Activated CD8-positive, alpha-beta memory T cell treated with anti-CD3 and anti-CD28 coated beads, Interleukin-2, amount 10 ng/mL, durations not matched to agents 7 days and 5 days (primary cell): Measurements from ENCODE around the gene F13A1. TPM values are rescaled to one million over a fixed set of nuclear protein-coding genes. Genes with fewer than 3 reads are reported as not detected.

Source experiments
- ATAC-seq: fragments of 150-1000 bp; cut with Tn5 transposase; one replicate; pipeline ENCODE4 v1.10.0; 2021; ENCODE audit warnings: moderate library complexity
- CTCF ChIA-PET: fragments of 350-600 bp; sonication (Branson Sonifier 250); formaldehyde crosslinking; loops from one replicate; lab custom pipeline; 2021; ENCODE audit warnings: antibody characterized with exemption; lab: Charles Lee
- DNase-seq: peaks from one replicate; pipeline ENCODE4 v3.0.0-alpha.2; 2020
- H3K27ac Mint-ChIP-seq: one replicate; pipeline ENCODE4 v1.8.0; 2021; ENCODE audit warnings: mild to moderate bottlenecking, mixed read lengths
- H3K27me3 Mint-ChIP-seq: one replicate; pipeline ENCODE4 v1.8.0; 2021; ENCODE audit warnings: mixed read lengths
- H3K36me3 Mint-ChIP-seq: one replicate; pipeline ENCODE4 v1.8.0; 2021; ENCODE audit warnings: mild to moderate bottlenecking, mixed read lengths
- H3K4me1 Mint-ChIP-seq: one replicate; pipeline ENCODE4 v1.8.0; 2021; ENCODE audit warnings: mixed read lengths
- H3K4me3 Mint-ChIP-seq: one replicate; pipeline ENCODE4 v1.8.0; 2021; ENCODE audit warnings: mild to moderate bottlenecking, moderate library complexity, mixed read lengths
- H3K9me3 Mint-ChIP-seq: one replicate; pipeline ENCODE4 v1.8.0; 2022; ENCODE audit warnings: low read depth, mixed read lengths
- total RNA-seq, 2 experiments: library from RNA; stranded (reverse); gene quantifications; one replicate each; pipeline ENCODE4 v1.2.3, GENCODE V29; 2021

F13A1 gene
- total RNA-seq, 2 experiments from 2014 or later: not detected

DNA sequence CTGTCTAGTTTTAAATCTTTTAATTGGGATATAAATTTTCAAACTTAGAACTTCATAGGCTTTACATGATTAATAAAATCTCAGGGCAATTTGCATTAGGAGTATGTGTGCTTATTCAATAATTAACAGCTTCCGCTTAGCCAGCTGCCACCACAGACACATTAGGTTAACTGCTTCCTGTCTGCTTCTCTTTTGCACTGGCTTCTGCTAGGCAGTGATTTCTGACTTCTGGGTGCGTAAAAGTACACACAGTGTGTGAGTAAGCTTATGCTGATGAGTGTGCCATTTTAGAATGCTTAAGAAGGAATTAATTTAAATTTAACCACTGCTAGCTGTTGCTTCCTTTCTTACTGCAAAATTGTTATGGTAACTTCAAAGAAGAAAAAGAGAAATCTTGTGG is 73.9 kb downstream of the F13A1 start:
- no peak for DNase-seq
- Mint-ChIP-seq H3K4me3 (no peak overlapping the region), H3K27ac (no peak overlapping the region), H3K36me3 (no peaks in the 10 kb centered on the region), H3K9me3 (no peaks in the 10 kb centered on the region), H3K27me3 (peaks cover 16% of the 10 kb centered on the region), H3K4me1 (no peaks in the 10 kb centered on the region)
- no peak for ATAC-seq
- CTCF ChIA-PET: no interaction called here

- no peaks in the 10 kb centered on the region for H3K4me1 Mint-ChIP-seq
- H3K4me3 Mint-ChIP-seq: no peak overlapping the region
- no peaks in the 10 kb centered on the region for H3K36me3 Mint-ChIP-seq
- H3K27ac Mint-ChIP-seq: no peak overlapping the region
- no peak for DNase-seq
- CTCF ChIA-PET: no interaction called here
- H3K9me3 Mint-ChIP-seq: no peaks in the 10 kb centered on the region
- H3K27me3 Mint-ChIP-seq: peaks cover 11% of the 10 kb centered on the region
- no peak for ATAC-seq
These were observed 75.8 kb downstream of the F13A1 start for GRCh38 chr6:6244624-6245023.

DNA sequence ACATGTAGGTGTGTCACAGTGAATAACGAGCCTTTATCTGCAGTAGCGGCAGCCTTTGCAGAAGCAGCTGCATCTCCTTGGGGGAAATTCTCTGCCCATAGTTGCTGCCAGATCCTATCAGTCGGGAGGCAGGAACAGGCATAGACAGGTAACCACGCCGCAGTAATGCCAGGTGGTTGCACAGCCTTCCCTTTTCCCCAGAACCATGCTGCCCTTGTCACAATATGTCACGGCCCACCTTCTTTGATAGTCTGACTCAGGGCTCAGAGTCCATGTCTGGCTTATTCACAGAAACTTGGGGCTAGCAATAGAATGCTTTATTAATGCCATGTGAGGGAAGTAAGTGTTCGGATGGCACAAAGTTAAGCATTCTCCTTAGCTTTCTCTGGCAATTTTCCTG is 76.6 kb downstream of the F13A1 start:
- Mint-ChIP-seq H3K27me3 (peaks cover 10% of the 10 kb centered on the region), H3K27ac (no peak overlapping the region), H3K4me1 (no peaks in the 10 kb centered on the region), H3K36me3 (no peaks in the 10 kb centered on the region), H3K4me3 (no peak overlapping the region), H3K9me3 (no peaks in the 10 kb centered on the region)
- DNase-seq (no peak), ATAC-seq (no peak)
- CTCF ChIA-PET: no interaction called here

DNA sequence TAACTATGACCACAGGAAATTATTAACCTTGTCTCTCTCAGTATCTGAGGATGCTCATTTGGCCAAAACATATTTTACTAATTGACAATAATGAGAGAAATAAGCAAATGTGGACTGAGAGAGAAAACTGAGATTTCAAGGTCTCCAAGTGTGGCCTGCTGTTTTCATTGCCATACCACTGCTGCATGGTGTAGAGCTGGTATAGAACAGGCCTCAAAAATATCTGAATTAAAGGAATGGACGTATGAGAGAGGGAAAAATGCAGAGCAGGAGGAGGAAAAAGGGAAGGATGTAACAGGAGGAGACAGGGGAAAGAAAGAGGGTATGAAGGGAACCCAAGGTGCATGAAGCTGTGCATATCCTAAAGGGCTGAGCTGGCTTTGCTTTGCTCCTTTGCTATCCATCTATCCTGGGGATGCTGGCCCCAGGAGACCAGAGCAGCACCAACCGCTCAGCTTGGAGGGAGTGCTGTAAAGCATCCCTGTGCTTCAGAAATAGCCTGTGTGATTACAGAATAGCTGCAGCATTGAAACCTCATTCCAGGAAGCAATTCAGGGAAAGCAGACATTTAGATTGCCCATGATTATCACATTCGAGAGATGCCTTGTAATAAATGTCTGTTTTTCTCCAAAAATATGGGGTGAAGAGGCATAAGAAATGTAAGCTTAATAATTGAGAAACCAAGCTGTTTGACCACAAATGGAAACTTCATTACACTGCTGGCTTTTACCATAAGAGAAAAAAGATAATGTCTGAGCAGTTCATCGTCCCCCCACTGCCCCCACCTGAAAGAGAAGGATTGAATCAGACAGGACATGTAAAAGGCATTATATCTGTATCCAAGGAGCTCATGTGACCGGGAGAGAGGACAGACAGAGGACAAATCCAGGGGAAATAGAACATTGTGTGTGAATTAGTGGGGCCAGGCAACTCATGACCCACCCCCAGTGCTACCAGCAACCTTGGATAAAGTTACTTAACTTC is 80.6 kb downstream of the F13A1 start:
- Mint-ChIP-seq H3K9me3 (no peaks in the 10 kb centered on the region), H3K36me3 (no peaks in the 10 kb centered on the region), H3K4me3 (no peak overlapping the region), H3K4me1 (no peaks in the 10 kb centered on the region), H3K27ac (no peak overlapping the region), H3K27me3 (peaks cover 7% of the 10 kb centered on the region)
- CTCF ChIA-PET: no interaction called here
- ATAC-seq: no peak
- DNase-seq: no peak

- peaks cover 20% of the 10 kb centered on the region for H3K27me3 Mint-ChIP-seq
- no peak overlapping the region for H3K4me3 Mint-ChIP-seq
- no peaks in the 10 kb centered on the region for H3K36me3 Mint-ChIP-seq
- CTCF ChIA-PET: no interaction called here
- no peaks in the 10 kb centered on the region for H3K4me1 Mint-ChIP-seq
- ATAC-seq (no peak), DNase-seq (no peak)
- no peaks in the 10 kb centered on the region for H3K9me3 Mint-ChIP-seq
- H3K27ac Mint-ChIP-seq: no peak overlapping the region
These were observed 83.6 kb downstream of the F13A1 start for GRCh38 chr6:6236730-6237469.

- H3K27ac Mint-ChIP-seq: no peak overlapping the region
- ATAC-seq (no peak), DNase-seq (no peak)
- H3K9me3 Mint-ChIP-seq: no peaks in the 10 kb centered on the region
- no peak overlapping the region for H3K4me3 Mint-ChIP-seq
- H3K4me1 Mint-ChIP-seq: no peaks in the 10 kb centered on the region
- H3K36me3 Mint-ChIP-seq: no peaks in the 10 kb centered on the region
- H3K27me3 Mint-ChIP-seq: peaks cover 27% of the 10 kb centered on the region
- CTCF ChIA-PET: no interaction called here
These were observed 84.7 kb downstream of the F13A1 start for GRCh38 chr6:6235786-6236185.

GRCh38 chr6:6234963-6235362 is 85.5 kb downstream of the F13A1 start:
- ATAC-seq (no peak), DNase-seq (no peak)
- no peaks in the 10 kb centered on the region for H3K9me3 Mint-ChIP-seq
- no peaks in the 10 kb centered on the region for H3K4me1 Mint-ChIP-seq
- H3K27me3 Mint-ChIP-seq: peaks cover 30% of the 10 kb centered on the region
- no peak overlapping the region for H3K27ac Mint-ChIP-seq
- H3K4me3 Mint-ChIP-seq: no peak overlapping the region
- CTCF ChIA-PET: no interaction called here
- H3K36me3 Mint-ChIP-seq: no peaks in the 10 kb centered on the region

GRCh38 chr6:6230286-6230685 is 90.2 kb downstream of the F13A1 start:
- Mint-ChIP-seq H3K27ac (no peak overlapping the region), H3K9me3 (no peaks in the 10 kb centered on the region), H3K36me3 (no peaks in the 10 kb centered on the region), H3K4me1 (no peaks in the 10 kb centered on the region), H3K27me3 (peaks cover 30% of the 10 kb centered on the region), H3K4me3 (no peak overlapping the region)
- CTCF ChIA-PET: no interaction called here
- ATAC-seq (no peak), DNase-seq (no peak)

DNA sequence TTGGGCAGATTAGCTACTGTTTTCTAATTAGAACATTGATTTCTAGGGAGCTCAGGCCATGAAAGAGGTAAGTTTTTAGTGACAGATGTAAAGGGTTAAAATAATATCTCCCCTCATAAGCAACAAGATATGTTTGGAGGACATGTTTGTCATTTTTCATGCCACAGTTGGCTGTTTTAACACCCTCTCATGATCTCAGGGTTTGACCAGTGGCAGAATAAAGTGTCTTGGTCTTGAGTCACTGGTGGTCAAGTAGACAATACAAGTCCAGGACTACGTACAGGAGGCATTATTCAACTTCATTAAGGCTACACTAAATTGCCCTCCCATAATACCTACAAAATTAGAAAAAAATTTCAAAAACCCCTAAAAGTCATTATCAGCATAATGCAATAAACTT is 92.6 kb downstream of the F13A1 start:
- DNase-seq: no peak
- Mint-ChIP-seq H3K4me1 (no peaks in the 10 kb centered on the region), H3K9me3 (no peaks in the 10 kb centered on the region), H3K27ac (no peak overlapping the region), H3K27me3 (peaks cover 24% of the 10 kb centered on the region), H3K36me3 (no peaks in the 10 kb centered on the region), H3K4me3 (no peak overlapping the region)
- CTCF ChIA-PET: no interaction called here
- no peak for ATAC-seq

DNA sequence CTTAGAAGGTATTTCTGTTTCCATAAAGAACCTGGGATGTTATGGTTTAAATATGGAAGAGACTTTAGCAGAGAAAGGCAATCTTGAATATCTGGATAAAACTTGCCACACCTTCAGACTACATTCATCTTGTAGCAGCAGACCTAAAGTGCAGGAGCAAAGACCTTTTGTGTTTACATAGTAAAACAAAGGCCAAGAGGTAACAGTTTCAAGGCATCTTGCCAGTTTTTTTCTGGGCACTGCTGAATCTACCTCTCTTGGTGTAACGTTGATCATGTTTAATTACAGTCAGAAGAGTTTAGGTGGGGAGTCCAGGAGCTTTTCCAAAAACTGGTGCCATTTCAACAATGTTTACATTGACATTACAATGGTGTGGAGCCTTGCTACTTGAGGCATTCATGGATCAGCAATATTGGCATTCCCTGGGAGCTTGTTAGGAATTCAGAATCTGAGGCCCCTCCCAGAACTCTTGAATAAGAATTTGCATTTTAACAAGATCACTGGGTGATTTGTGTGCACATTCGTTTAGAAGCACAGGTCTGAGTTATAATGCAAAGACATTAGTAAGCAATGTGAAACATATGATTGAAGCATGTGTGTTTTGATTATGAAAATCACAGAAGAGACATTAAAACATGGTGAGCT is 94.5 kb downstream of the F13A1 start:
- Mint-ChIP-seq H3K27ac (no peak overlapping the region), H3K4me3 (no peak overlapping the region), H3K36me3 (no peaks in the 10 kb centered on the region), H3K27me3 (peaks cover 13% of the 10 kb centered on the region), H3K4me1 (no peaks in the 10 kb centered on the region), H3K9me3 (no peaks in the 10 kb centered on the region)
- no peak for ATAC-seq
- DNase-seq: no peak
- CTCF ChIA-PET: no interaction called here

GRCh38 chr6:6224933-6225486 is 95.5 kb downstream of the F13A1 start:
- ATAC-seq (no peak), DNase-seq (no peak)
- H3K27me3 Mint-ChIP-seq: peaks cover 8% of the 10 kb centered on the region
- H3K27ac Mint-ChIP-seq: no peak overlapping the region
- H3K4me1 Mint-ChIP-seq: no peaks in the 10 kb centered on the region
- H3K36me3 Mint-ChIP-seq: no peaks in the 10 kb centered on the region
- CTCF ChIA-PET: no interaction called here
- no peak overlapping the region for H3K4me3 Mint-ChIP-seq
- H3K9me3 Mint-ChIP-seq: no peaks in the 10 kb centered on the region

GRCh38 chr6:6221787-6222535 is 98.5 kb downstream of the F13A1 start:
- no peak overlapping the region for H3K4me3 Mint-ChIP-seq

DNA sequence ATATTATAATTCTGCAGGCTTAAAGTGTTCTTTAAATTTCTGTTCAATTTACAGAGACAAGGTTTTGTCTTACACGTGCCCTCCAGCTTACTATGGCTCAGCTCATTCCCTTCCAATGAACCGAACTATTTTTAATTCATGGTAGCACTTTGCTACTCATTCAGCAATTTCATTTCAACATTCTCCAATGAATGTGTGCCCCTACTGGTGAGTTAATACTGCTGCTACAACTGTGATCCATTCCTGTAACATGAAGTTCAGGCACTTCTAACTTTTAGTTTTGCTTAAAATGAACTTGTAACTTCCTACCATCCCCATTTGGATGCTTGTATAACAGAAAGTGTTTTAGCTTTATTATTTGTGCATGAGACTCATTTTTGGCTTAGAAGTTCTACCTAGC is 99.7 kb downstream of the F13A1 start:
- no peak overlapping the region for H3K4me3 Mint-ChIP-seq
- H3K27me3 Mint-ChIP-seq: no peaks in the 10 kb centered on the region
- CTCF ChIA-PET: no interaction called here

More at GRCh38 chr6:6221787-6222535, 98.5 kb downstream of the F13A1 start:
- H3K36me3 Mint-ChIP-seq: no peaks in the 10 kb centered on the region
- no peak for ATAC-seq
- CTCF ChIA-PET: no interaction called here
- H3K4me1 Mint-ChIP-seq: no peaks in the 10 kb centered on the region
- H3K27ac Mint-ChIP-seq: no peak overlapping the region
- no peak for DNase-seq
- H3K9me3 Mint-ChIP-seq: no peaks in the 10 kb centered on the region
- H3K27me3 Mint-ChIP-seq: peaks cover 4% of the 10 kb centered on the region

More for the DNA sequence above, 99.7 kb downstream of the F13A1 start:
- DNase-seq (no peak), ATAC-seq (no peak)
- Mint-ChIP-seq H3K27ac (no peak overlapping the region), H3K4me1 (no peaks in the 10 kb centered on the region), H3K9me3 (no peaks in the 10 kb centered on the region), H3K36me3 (no peaks in the 10 kb centered on the region)
